ENCODE data around the gene ANTXR1. TPM values are rescaled to one million over a fixed set of nuclear protein-coding genes. Genes with fewer than 3 reads are reported as not detected.

Gene ANTXR1
- total RNA-seq, 4 donors from 2014 or later: 63.0 to 134 (median 113) TPM

- TF ChIP-seq POLR2A (IDR thresholded peaks at IDR 0.05) (no peak), CTCF (IDR thresholded peaks at IDR 0.05) (no peak)
- peaks cover 0 to 9% of the 10 kb centered on the region in 2 donors for H3K4me1 ChIP-seq
Observed at GRCh38 chr2:69156624-69157023, 143.6 kb downstream of the ANTXR1 start.

GRCh38 chr2:69157441-69157840, 144.5 kb downstream of the ANTXR1 start:
- intact Hi-C loops (cut with DNase I; ENCODE audit: low total_unique reads): no loop called here
- no peaks in the 10 kb centered on the region for H3K36me3 ChIP-seq
- TF ChIP-seq CTCF (IDR thresholded peaks at IDR 0.05) (no peak), POLR2A (IDR thresholded peaks at IDR 0.05) (no peak)
- H3K9me3 ChIP-seq: no peaks in the 10 kb centered on the region
- H3K27ac ChIP-seq: no peak overlapping the region
- no peaks in the 10 kb centered on the region for H3K27me3 ChIP-seq
- DNase-seq: no peak
- H3K4me1 ChIP-seq: peaks cover 0 to 17% of the 10 kb centered on the region in 2 donors
- no peak overlapping the region for H3K4me3 ChIP-seq

More at GRCh38 chr2:69156624-69157023, 143.6 kb downstream of the ANTXR1 start:
- H3K36me3 ChIP-seq: no peaks in the 10 kb centered on the region
- no peaks in the 10 kb centered on the region for H3K9me3 ChIP-seq
- no peak overlapping the region for H3K4me3 ChIP-seq
- intact Hi-C loops (cut with DNase I; ENCODE audit: low total_unique reads): no loop called here
- DNase-seq: no peak
- no peak overlapping the region for H3K27ac ChIP-seq
- H3K27me3 ChIP-seq: no peaks in the 10 kb centered on the region

- intact Hi-C loops (cut with DNase I; ENCODE audit: low total_unique reads): no loop called here
- TF ChIP-seq CTCF (IDR thresholded peaks at IDR 0.05) (no peak), POLR2A (IDR thresholded peaks at IDR 0.05) (no peak)
- DNase-seq: no peak
- Histone ChIP-seq H3K4me3 (no peak overlapping the region), H3K36me3 (no peaks in the 10 kb centered on the region), H3K27ac (no peak overlapping the region), H3K27me3 (no peaks in the 10 kb centered on the region), H3K9me3 (no peaks in the 10 kb centered on the region), H3K4me1 (peaks cover 0 to 29% of the 10 kb centered on the region in 2 donors)
Observed at GRCh38 chr2:69159986-69160385, 147.0 kb downstream of the ANTXR1 start.

GRCh38 chr2:69162057-69162456, 149.1 kb downstream of the ANTXR1 start:
- Histone ChIP-seq H3K27me3 (no peaks in the 10 kb centered on the region), H3K4me3 (no peak overlapping the region), H3K9me3 (no peaks in the 10 kb centered on the region), H3K36me3 (no peaks in the 10 kb centered on the region), H3K4me1 (peaks cover 0 to 29% of the 10 kb centered on the region in 2 donors), H3K27ac (peak overlapping the region; percentile 38 to 83)
- TF ChIP-seq POLR2A (IDR thresholded peaks at IDR 0.05) (no peak), CTCF (IDR thresholded peaks at IDR 0.05) (no peak)
- intact Hi-C loops (cut with DNase I; ENCODE audit: low total_unique reads): no loop called here
- DNase-seq: no peak

- no peak for DNase-seq
- intact Hi-C loops (cut with DNase I; ENCODE audit: low total_unique reads): no loop called here
- H3K27ac ChIP-seq: peak overlapping the region; percentile 38 to 83
Observed at GRCh38 chr2:69163109-69163508, 150.1 kb downstream of the ANTXR1 start.

More at GRCh38 chr2:69163109-69163508, 150.1 kb downstream of the ANTXR1 start:
- Histone ChIP-seq H3K27me3 (no peaks in the 10 kb centered on the region), H3K9me3 (no peaks in the 10 kb centered on the region), H3K36me3 (no peaks in the 10 kb centered on the region), H3K4me1 (peaks cover 5 to 29% of the 10 kb centered on the region in 2 donors), H3K4me3 (no peak overlapping the region)
- TF ChIP-seq CTCF (IDR thresholded peaks at IDR 0.05): no peak
- TF ChIP-seq POLR2A (IDR thresholded peaks at IDR 0.05): no peak

Measured in uterus (tissue), 4 donors.